ENCODE results near the gene GNG4. TPM values are rescaled to one million over a fixed set of nuclear protein-coding genes. Genes with fewer than 3 reads are reported as not detected.
A peak's percentile ranks its signal among the peaks of the same experiment; 100 is the strongest.

The GNG4 gene
- total and polyA plus RNA-seq, 9 of the 15 experiments (the other 6 are each of a cell fraction or from before 2014, with no cell fraction given), result 0.06 to 0.58 (median 0.08) TPM; not detected in 4

DNA sequence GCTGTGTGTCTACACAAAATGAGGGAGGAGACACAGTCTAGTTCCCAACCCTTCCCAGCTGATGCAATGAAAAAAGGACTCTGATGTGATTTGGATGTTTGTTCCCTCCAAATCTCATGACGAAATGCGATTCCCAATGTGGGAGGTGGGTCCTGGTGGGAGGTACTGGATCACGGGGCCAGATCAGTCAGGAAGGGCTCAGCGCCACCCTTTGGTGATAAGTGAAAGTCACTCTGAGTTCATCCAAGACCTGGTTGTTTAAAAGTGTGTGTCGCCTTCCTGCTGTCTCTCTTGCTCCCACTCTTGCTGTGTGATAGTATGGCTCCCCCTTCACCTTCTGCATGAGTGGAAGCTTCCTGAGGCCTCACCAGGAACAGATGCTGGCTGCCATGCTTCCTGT is 63.2 kb downstream of the GNG4 start:
- ChIA-PET POLR2A (interaction anchor here (0.6 kb wide), 1 partner anchor 1249 kb away, joined by 4 read pairs; no protein-coding TSS in a partner anchor), CTCF (ENCODE audit: low intra/inter-chr PET ratio) (no interaction called here)
- DNase-seq (ENCODE audit: extremely low read depth in 1 of 4, low spot score in 3 of 4), result no peak
- TF ChIP-seq, protein P1, sequence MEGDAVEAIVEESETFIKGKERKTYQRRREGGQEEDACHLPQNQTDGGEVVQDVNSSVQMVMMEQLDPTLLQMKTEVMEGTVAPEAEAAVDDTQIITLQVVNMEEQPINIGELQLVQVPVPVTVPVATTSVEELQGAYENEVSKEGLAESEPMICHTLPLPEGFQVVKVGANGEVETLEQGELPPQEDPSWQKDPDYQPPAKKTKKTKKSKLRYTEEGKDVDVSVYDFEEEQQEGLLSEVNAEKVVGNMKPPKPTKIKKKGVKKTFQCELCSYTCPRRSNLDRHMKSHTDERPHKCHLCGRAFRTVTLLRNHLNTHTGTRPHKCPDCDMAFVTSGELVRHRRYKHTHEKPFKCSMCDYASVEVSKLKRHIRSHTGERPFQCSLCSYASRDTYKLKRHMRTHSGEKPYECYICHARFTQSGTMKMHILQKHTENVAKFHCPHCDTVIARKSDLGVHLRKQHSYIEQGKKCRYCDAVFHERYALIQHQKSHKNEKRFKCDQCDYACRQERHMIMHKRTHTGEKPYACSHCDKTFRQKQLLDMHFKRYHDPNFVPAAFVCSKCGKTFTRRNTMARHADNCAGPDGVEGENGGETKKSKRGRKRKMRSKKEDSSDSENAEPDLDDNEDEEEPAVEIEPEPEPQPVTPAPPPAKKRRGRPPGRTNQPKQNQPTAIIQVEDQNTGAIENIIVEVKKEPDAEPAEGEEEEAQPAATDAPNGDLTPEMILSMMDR (IDR thresholded peaks at IDR 0.05 in 2 of 3, conservative IDR thresholded peaks at IDR 0.05 in 1 of 3; ENCODE audit: insufficient read depth in 2 of 3, low read depth in 1 of 3, low read length in 3 of 3), result peak; percentile 15 to 33 (median 18); a peak in 3 of 6 replicates
- no peak for TF ChIP-seq NCOR1 (IDR thresholded peaks at IDR 0.05)
- intact Hi-C loops (cut with micrococcal nuclease) (no loop called here), in situ Hi-C loops (cut with MboI) (no loop called here)
- no peak overlapping the region for H3K9ac ChIP-seq (ENCODE audit: insufficient read depth in 1 of 2, low read depth in 2 of 2, low read length in 2 of 2)
- peaks cover 2% of the 10 kb centered on the region; the same call in 1 of the 2 replicates for H4K20me1 ChIP-seq (replicated peaks; ENCODE audit: control insufficient read depth, insufficient read depth, low read length)
- no peaks in the 10 kb centered on the region for H3K9me3 ChIP-seq (replicated peaks; ENCODE audit: control insufficient read depth, insufficient read depth, low read depth, low read length)
- 0% methylated on average over 5 of the region's 5 CpGs for WGBS (ENCODE audit: insufficient coverage, low coverage, missing lambda C conversion rate)
- no peak overlapping the region for H3K4me3 ChIP-seq
- ATAC-seq, result no peak
- no peaks in the 10 kb centered on the region for H3K36me3 ChIP-seq (ENCODE audit: control insufficient read depth, insufficient read depth, low read length)
- peaks cover 15 to 18% of the 10 kb centered on the region in 2 experiments for H3K4me1 ChIP-seq (replicated peaks in 1 of 2; ENCODE audit: control insufficient read depth in 2 of 2, insufficient read depth in 2 of 2, low read length in 2 of 2)
- no peaks in the 10 kb centered on the region for H3K9me1 ChIP-seq (ENCODE audit: control insufficient read depth, insufficient read depth, low read length)
- H3K4me2 ChIP-seq (ENCODE audit: insufficient read depth, low read length), result no peak overlapping the region
- H3K27me3 ChIP-seq (ENCODE audit: control insufficient read depth in 2 of 2, insufficient read depth in 2 of 2, low read length in 2 of 2), result peaks cover 33 to 56% of the 10 kb centered on the region in 2 experiments
- FAIRE-seq, result no peak
- no peak overlapping the region for H3K27ac ChIP-seq (ENCODE audit: extremely low read depth, low read depth, low read length)
- BruUV-seq (replicated peaks), result no TSS peak
- H3K79me2 ChIP-seq (ENCODE audit: control insufficient read depth, insufficient read depth, low read length), result no peaks in the 10 kb centered on the region
- H2AFZ ChIP-seq (ENCODE audit: low read depth, low read length), result no peak overlapping the region

DNA sequence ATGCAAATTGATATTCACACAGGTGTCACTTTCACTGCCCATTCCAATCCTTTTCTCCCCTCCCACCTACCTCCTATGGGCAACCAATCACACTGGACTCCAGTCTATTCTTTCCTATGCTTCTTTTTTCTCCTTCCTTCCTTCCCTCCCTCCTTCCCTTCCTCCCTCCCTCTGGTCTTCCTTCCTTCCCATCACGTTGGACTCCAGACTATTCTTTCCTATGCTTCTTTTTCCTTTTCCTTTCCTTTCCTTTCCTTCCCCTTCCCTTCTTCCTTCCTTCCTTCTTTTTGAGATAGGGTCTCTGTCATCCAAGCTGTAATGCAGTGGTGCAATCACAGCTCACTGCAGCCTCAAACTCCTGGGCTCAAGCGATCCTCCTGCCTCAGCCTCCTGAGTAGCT is 64.6 kb downstream of the GNG4 start:
- no peaks in the 10 kb centered on the region for H3K9me3 ChIP-seq (replicated peaks; ENCODE audit: control insufficient read depth, insufficient read depth, low read depth, low read length)
- no peaks in the 10 kb centered on the region; the same call in 1 of the 2 replicates for H4K20me1 ChIP-seq (replicated peaks; ENCODE audit: control insufficient read depth, insufficient read depth, low read length)
- CTCF ChIA-PET (ENCODE audit: low intra/inter-chr PET ratio), result no interaction called here
- DNase-seq (ENCODE audit: extremely low read depth in 1 of 4, low spot score in 3 of 4), result no peak
- H3K79me2 ChIP-seq (ENCODE audit: control insufficient read depth, insufficient read depth, low read length), result no peaks in the 10 kb centered on the region
- peaks cover 26 to 45% of the 10 kb centered on the region in 2 experiments for H3K27me3 ChIP-seq (ENCODE audit: control insufficient read depth in 2 of 2, insufficient read depth in 2 of 2, low read length in 2 of 2)
- no peak for FAIRE-seq
- no peak overlapping the region for H3K4me3 ChIP-seq
- in situ Hi-C loops (cut with MboI), result no loop called here
- 4% methylated on average over 2 of the region's 2 CpGs for WGBS (ENCODE audit: insufficient coverage, low coverage, missing lambda C conversion rate)
- no peak overlapping the region for H2AFZ ChIP-seq (ENCODE audit: low read depth, low read length)
- H3K9ac ChIP-seq (ENCODE audit: insufficient read depth in 1 of 2, low read depth in 2 of 2, low read length in 2 of 2), result no peak overlapping the region
- BruUV-seq (replicated peaks), result no TSS peak
- H3K4me2 ChIP-seq (ENCODE audit: insufficient read depth, low read length), result no peak overlapping the region
- H3K4me1 ChIP-seq (replicated peaks in 1 of 2; ENCODE audit: control insufficient read depth in 2 of 2, insufficient read depth in 2 of 2, low read length in 2 of 2), result peaks cover 15 to 18% of the 10 kb centered on the region in 2 experiments
- H3K9me1 ChIP-seq (ENCODE audit: control insufficient read depth, insufficient read depth, low read length), result no peaks in the 10 kb centered on the region
- POLR2A ChIA-PET, result no interaction called here
- intact Hi-C loops (cut with micrococcal nuclease), result no loop called here
- ATAC-seq, result no peak
- H3K36me3 ChIP-seq (ENCODE audit: control insufficient read depth, insufficient read depth, low read length), result no peaks in the 10 kb centered on the region
- H3K27ac ChIP-seq (ENCODE audit: extremely low read depth, low read depth, low read length), result no peak overlapping the region
- TF ChIP-seq, protein P2, sequence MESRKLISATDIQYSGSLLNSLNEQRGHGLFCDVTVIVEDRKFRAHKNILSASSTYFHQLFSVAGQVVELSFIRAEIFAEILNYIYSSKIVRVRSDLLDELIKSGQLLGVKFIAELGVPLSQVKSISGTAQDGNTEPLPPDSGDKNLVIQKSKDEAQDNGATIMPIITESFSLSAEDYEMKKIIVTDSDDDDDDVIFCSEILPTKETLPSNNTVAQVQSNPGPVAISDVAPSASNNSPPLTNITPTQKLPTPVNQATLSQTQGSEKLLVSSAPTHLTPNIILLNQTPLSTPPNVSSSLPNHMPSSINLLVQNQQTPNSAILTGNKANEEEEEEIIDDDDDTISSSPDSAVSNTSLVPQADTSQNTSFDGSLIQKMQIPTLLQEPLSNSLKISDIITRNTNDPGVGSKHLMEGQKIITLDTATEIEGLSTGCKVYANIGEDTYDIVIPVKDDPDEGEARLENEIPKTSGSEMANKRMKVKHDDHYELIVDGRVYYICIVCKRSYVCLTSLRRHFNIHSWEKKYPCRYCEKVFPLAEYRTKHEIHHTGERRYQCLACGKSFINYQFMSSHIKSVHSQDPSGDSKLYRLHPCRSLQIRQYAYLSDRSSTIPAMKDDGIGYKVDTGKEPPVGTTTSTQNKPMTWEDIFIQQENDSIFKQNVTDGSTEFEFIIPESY (CRISPR knock-in tag; IDR thresholded peaks at IDR 0.05), result no peak
- TF ChIP-seq HNRNPH1 (optimal IDR thresholded peaks at IDR 0.05; ENCODE audit: low read depth, low read length) (no peak), ELF1 (tag; IDR thresholded peaks at IDR 0.05) (no peak), OTX1 (CRISPR knock-in tag; IDR thresholded peaks at IDR 0.05) (peak; percentile 66; the same call in 1 of the 2 replicates), BRCA1 (IDR thresholded peaks at IDR 0.05) (no peak), BRCA1 (CRISPR knock-in tag; IDR thresholded peaks at IDR 0.05) (no peak), CREBBP (IDR thresholded peaks at IDR 0.05; ENCODE audit: low read depth, low read length) (no peak), ZNF143 (CRISPR knock-in tag; IDR thresholded peaks at IDR 0.05) (no peak)
- TF ChIP-seq, protein P3, sequence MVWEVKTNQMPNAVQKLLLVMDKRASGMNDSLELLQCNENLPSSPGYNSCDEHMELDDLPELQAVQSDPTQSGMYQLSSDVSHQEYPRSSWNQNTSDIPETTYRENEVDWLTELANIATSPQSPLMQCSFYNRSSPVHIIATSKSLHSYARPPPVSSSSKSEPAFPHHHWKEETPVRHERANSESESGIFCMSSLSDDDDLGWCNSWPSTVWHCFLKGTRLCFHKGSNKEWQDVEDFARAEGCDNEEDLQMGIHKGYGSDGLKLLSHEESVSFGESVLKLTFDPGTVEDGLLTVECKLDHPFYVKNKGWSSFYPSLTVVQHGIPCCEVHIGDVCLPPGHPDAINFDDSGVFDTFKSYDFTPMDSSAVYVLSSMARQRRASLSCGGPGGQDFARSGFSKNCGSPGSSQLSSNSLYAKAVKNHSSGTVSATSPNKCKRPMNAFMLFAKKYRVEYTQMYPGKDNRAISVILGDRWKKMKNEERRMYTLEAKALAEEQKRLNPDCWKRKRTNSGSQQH (CRISPR knock-in tag; IDR thresholded peaks at IDR 0.05), result 0 out of 2 replicates have a peak, but pooled peaks have one; percentile 55

All from K562 (cell line).